MCF 10A (cell line): ENCODE measurements around the gene CR1L. TPM values are rescaled to one million over a fixed set of nuclear protein-coding genes. Genes with fewer than 3 reads are reported as not detected.

ENCODE experiments used
- Bru-seq: library from RNA; stranded (reverse); fragments of 400-500 nt; gene quantifications from one replicate; lab custom pipeline; 2021; lab: Mats Ljungman, UMichigan
- BruChase-seq, 2 experiments: library from RNA; stranded (reverse); fragments of 400-500 nt; gene quantifications; one replicate each; lab custom pipeline; 2021; lab: Mats Ljungman, UMichigan
- BruUV-seq: library from RNA; stranded (reverse); fragments of 400-500 nt; replicated peaks from 2 replicates; lab custom pipeline; 2021; lab: Mats Ljungman, UMichigan
- CTCF ChIA-PET: fragments of 300-600 bp; sonication (Branson Sonifier 250); formaldehyde crosslinking; extraction: SDS; loops from one replicate; lab custom pipeline; 2021; ENCODE audit warnings: antibody characterized with exemption, inconsistent platforms; lab: Yijun Ruan, JAX
- POLR2A ChIA-PET: fragments of 300-600, 350-650 bp; sonication (Branson Sonifier 250); formaldehyde crosslinking; extraction: SDS; loops from one replicate; lab custom pipeline; 2020; ENCODE audit warnings: antibody characterized with exemption, inconsistent platforms; lab: Yijun Ruan, JAX
- DNase-seq: peaks from one replicate; pipeline ENCODE4 v3.0.0-alpha.2; 2018; ENCODE audit not compliant: unreplicated experiment
- H3K27ac Mint-ChIP-seq: one replicate; pipeline ENCODE4 v1.8.0; 2022; ENCODE audit warnings: mild to moderate bottlenecking, low read depth, mixed read lengths; ENCODE audit not compliant: unreplicated experiment
- H3K27me3 Mint-ChIP-seq: one replicate; pipeline ENCODE4 v1.8.0; 2022; ENCODE audit warnings: mixed read lengths; ENCODE audit not compliant: insufficient read depth, unreplicated experiment
- H3K36me3 Mint-ChIP-seq: one replicate; pipeline ENCODE4 v1.8.0; 2022; ENCODE audit warnings: mild to moderate bottlenecking, moderate library complexity, mixed read lengths; ENCODE audit not compliant: insufficient read depth, unreplicated experiment
- H3K4me1 Mint-ChIP-seq: one replicate; pipeline ENCODE4 v1.8.0; 2022; ENCODE audit warnings: mixed read lengths; ENCODE audit not compliant: insufficient read depth, unreplicated experiment
- H3K4me3 Mint-ChIP-seq: one replicate; pipeline ENCODE4 v1.8.0; 2022; ENCODE audit warnings: mild to moderate bottlenecking, moderate library complexity, mixed read lengths; ENCODE audit not compliant: unreplicated experiment
- H3K9me3 Mint-ChIP-seq: one replicate; pipeline ENCODE4 v1.8.0; 2022; ENCODE audit warnings: mixed read lengths; ENCODE audit not compliant: unreplicated experiment
- CTCF ChIP-seq: fragments of 200-600 bp; IDR thresholded peaks from one replicate; pipeline ENCODE4 v1.8.0; 2022; ENCODE audit warnings: antibody characterized with exemption, mild to moderate bottlenecking; ENCODE audit not compliant: unreplicated experiment
- intact Hi-C: fragments of 100-400 bp; cut with micrococcal nuclease; formaldehyde crosslinking; loops from 2 replicates; pipeline ENCODE4 v1.14.1; 2022
- long read RNA-seq: library from polyadenylated mRNA; stranded (forward); transcript quantifications from one replicate; pipeline ENCODE4 v2.0.0, GENCODE V29; 2022
- total RNA-seq: library from RNA; stranded (reverse); gene quantifications from 2 replicates; pipeline ENCODE4 v1.2.3, GENCODE V29; 2022

The CR1L gene
- total RNA-seq (not detected in 2 replicates), Bru-seq, nascent RNA (percentile 7 among the genes with signal in this experiment), BruChase-seq, experiment 1, labeled RNA remaining after a 6-hour chase (percentile 2 among the genes with signal in this experiment), BruChase-seq, experiment 2, labeled RNA remaining after a 2-hour chase (not detected)
- long read RNA-seq: 0 reads

DNA sequence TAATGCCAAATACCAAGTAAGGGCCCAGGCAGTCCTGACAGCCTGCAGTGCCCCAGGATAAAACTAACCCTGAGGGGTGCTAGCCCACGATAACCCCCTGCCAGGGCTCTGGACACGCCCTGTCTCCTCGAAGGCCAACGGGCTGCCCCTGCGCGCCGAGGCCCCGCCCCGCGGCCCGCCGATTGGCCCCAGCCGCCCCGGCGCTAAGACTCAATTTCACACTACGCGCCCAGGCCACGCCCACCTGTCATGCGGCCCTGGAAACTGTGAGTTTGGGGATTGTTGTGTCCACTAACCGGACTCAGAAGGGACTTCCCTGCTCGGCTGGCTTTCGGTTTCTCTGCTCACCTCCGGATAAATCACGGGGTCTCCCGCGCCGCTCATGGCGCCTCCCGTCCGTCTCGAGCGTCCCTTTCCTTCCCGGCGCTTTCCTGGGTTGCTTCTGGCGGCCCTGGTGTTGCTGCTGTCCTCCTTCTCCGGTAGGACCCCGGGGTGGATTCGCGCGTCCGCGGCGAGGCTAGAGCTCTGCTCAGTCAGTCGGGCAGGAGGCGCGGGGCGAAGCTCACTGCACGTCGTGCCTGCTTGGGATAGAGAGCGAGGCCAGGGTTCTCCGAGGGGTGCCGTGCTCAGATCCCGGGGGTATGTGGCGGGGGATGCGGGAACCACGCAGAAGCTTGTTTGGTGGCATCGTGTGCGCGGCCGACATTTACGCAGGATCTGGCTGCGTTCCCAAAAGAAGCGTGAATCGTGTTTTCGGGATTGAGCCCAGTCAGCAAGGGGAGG lies at the start of gene CR1L:
CR1L (plus strand) TSS at position 282 of the 783 bp plus-strand sequence; CDS start at position 383, 101 bp downstream.
- CTCF ChIA-PET: interaction anchor here (1.0 to 1.1 kb wide), 2 partner anchors 25 to 145 kb away, joined by 3 to 4 read pairs; no protein-coding TSS in a partner anchor
- POLR2A ChIA-PET: no interaction called here
- DNase-seq: peak; percentile 39
- intact Hi-C loops: no loop called here
- BruUV-seq: no TSS peak
- Mint-ChIP-seq H3K27me3 (no peaks in the 10 kb centered on the region), H3K9me3 (no peaks in the 10 kb centered on the region), H3K4me1 (peaks cover 7% of the 10 kb centered on the region), H3K36me3 (no peaks in the 10 kb centered on the region), H3K27ac (no peak within 1 kb of the TSS), H3K4me3 (peak within 1 kb of the TSS; percentile 13)
- TF ChIP-seq CTCF: no peak

DNA sequence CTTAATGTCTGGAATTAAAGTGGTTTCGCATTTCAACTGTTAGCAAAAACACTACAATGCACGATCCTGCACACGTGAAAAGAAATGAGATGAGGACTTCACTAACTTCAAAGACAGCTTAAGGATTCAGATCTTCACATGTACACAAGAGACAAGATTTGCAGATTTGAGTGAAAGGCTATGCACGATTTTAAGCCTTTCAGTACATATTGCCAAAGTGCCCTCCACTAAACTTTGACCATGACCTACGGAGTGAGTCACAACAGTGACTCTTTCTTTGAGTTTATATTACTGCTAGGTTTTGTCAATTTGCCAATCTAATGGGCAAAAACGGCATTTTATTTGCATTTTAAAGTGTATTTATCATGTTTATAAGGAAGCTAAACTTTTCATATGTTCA lies 41.2 kb upstream of the CR1L start:
- peaks cover 5% of the 10 kb centered on the region for H3K4me1 Mint-ChIP-seq
- no TSS peak for BruUV-seq
- ChIA-PET POLR2A (interaction anchor here (0.9 kb wide), 1 partner anchor 19 kb away, joined by 3 read pairs; no protein-coding TSS in a partner anchor), CTCF (interaction anchor here (0.5 to 5.1 kb wide), 4 partner anchors 14 to 125 kb away, joined by 4 to 52 read pairs (median 14); no protein-coding TSS in a partner anchor)
- no peak for TF ChIP-seq CTCF
- peak; percentile 82 for DNase-seq
- H3K4me3 Mint-ChIP-seq: no peak overlapping the region
- no peaks in the 10 kb centered on the region for H3K9me3 Mint-ChIP-seq
- no peak overlapping the region for H3K27ac Mint-ChIP-seq
- no peaks in the 10 kb centered on the region for H3K36me3 Mint-ChIP-seq
- intact Hi-C loops: no loop called here
- peaks cover 63% of the 10 kb centered on the region for H3K27me3 Mint-ChIP-seq

GRCh38 chr1:207605444-207606361 lies 39.2 kb upstream of the CR1L start:
- no peaks in the 10 kb centered on the region for H3K36me3 Mint-ChIP-seq
- H3K4me1 Mint-ChIP-seq: peaks cover 5% of the 10 kb centered on the region
- CTCF ChIA-PET: interaction anchor here (0.5 to 5.1 kb wide), 9 partner anchors 12 to 1958 kb away, joined by 3 to 52 read pairs (median 7); no protein-coding TSS in a partner anchor
- peak; percentile 22 for DNase-seq
- BruUV-seq: no TSS peak
- no peak overlapping the region for H3K4me3 Mint-ChIP-seq
- no peaks in the 10 kb centered on the region for H3K9me3 Mint-ChIP-seq
- H3K27me3 Mint-ChIP-seq: peaks cover 44% of the 10 kb centered on the region
- H3K27ac Mint-ChIP-seq: no peak overlapping the region
- POLR2A ChIA-PET: interaction anchor here (1.0 to 2.4 kb wide), 3 partner anchors 14 to 147 kb away, joined by 4 to 7 read pairs (median 4); no protein-coding TSS in a partner anchor
- no peak for TF ChIP-seq CTCF
- intact Hi-C loops: no loop called here
